GM12892 (cell line): Measurements from ENCODE around the gene CCNJL.

ENCODE experiments used
- DNase-seq: peaks from one replicate; pipeline ENCODE4 v3.0.0; 2011; ENCODE audit not compliant: insufficient read length
- FAIRE-seq: peaks from 2 replicates; lab custom pipeline; 2011; peaks lifted over from hg19 to GRCh38; lab: Jason Lieb, UNC
- POLR2A ChIP-seq: IDR thresholded peaks from 2 replicates; pipeline ENCODE4 v1.6.1; 2011; ENCODE audit warnings: low read depth, low read length, control low read depth
- POLR2AphosphoS5 ChIP-seq: IDR thresholded peaks from 2 replicates; pipeline ENCODE4 v1.6.1; 2011; ENCODE audit warnings: low read depth, low read length, control low read depth
- TAF1 ChIP-seq: IDR thresholded peaks from 2 replicates; pipeline ENCODE4 v1.6.1; 2011; ENCODE audit warnings: low read depth, mild to moderate bottlenecking, control low read depth, low read length, borderline replicate concordance

CCNJL gene

DNA sequence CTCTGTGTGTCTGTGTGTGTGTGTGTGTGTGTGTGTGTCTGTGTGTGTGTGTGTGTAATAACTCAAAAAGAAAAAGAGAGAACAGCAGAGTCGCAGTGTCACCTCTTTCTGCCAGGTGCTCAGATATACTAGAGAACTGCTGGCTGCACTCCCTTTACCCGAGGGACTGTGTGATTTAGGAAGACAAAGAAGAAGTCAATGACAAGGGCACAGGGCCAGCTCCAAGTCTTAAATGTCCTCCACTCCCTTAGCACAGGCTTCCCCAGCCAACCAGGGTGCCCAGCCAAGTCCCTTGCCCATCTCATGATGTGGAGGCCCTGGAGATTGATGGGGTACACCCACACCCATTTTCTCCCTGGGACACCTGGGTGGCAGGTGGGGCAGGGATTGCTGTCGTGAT is 8.7 kb downstream of the CCNJL start:
- TF ChIP-seq POLR2A (no peak), TAF1 (no peak), POLR2AphosphoS5 (no peak)
- no peak for FAIRE-seq
- no peak for DNase-seq

DNA sequence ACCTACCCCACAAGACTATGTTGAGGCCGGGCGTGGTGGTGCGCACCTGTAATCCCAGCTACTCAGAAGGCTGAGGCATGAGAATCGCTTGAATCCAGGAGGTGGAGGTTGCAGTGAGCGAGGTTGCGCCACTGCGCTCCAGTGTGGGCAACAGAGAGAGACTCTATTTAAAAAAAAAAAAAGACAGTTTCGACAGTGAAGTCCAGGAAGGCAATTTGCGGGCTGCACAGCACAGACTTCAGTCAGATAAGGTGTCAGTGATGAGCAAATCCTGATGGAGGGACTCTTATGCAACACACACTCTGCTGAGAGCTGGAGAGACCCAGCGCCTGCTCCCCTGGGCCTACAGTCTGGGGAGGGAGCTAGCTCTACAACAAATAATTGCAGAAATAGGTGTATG is 14.2 kb downstream of the CCNJL start:
- FAIRE-seq: no peak
- no peak for TF ChIP-seq TAF1
- TF ChIP-seq POLR2AphosphoS5: no peak
- no peak for TF ChIP-seq POLR2A
- DNase-seq: no peak

DNA sequence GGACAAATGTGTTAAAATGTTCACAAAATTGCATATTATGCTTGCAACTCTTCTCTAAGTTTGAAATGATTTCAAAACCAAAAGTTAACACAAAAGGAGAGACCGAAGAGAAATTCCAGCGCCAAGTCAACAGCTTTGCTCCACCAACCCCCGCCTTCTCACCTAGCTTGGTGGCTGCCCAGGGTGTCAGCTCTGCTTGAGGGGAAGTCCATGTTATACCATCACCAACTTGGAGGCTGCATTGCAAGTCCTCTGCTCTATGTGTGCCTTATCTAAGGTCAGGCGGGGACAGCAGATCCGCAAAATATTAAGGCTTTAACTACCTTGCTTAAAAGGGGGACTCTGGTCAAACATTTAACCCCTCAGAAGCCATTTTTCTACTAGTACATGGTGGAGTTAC is 14.6 kb downstream of the CCNJL start:
- DNase-seq (no peak), FAIRE-seq (no peak)
- TF ChIP-seq POLR2A: no peak
- TF ChIP-seq POLR2AphosphoS5: no peak
- no peak for TF ChIP-seq TAF1

DNA sequence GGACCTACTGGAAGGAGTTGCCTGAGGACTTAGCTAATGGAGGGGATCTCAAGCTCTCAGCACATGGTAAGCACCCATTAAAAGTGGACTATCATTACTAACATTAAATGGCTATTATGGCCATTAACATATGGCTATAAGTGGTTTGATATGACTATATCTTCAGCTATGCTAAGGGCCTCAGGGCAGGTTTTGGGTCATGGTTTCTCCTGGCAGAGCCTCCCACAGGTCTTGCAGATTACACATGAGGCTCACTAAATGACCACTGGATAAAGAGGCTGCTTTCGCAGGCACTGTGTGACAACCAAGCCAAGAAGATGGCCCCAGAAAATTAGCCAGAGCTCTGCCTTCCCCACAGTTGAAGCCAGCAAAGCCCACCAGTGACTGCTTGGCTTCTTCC is 15.4 kb downstream of the CCNJL start:
- FAIRE-seq (no peak), DNase-seq (no peak)
- no peak for TF ChIP-seq TAF1
- TF ChIP-seq POLR2AphosphoS5: no peak
- no peak for TF ChIP-seq POLR2A

DNA sequence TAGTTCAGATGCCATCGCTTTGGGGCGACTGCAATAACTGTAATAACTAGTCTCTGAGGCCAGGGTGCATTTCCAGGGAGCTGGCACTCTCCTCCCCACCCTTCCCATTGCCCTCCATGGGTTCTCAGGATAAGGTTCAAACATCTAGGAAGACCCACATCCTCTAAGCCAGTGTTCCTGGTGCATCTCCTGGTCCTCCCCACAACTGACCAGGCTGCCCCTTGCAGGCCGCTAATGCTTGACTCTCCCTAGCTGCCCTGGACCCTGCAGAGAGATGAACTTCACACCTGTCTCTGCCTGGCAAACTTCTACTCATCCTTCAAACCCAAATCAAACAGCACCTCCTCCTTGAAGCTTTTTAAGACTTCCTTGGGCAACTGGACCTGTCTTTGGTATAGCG is 15.9 kb downstream of the CCNJL start:
- no peak for FAIRE-seq
- TF ChIP-seq TAF1 (no peak), POLR2A (no peak), POLR2AphosphoS5 (no peak)

DNA sequence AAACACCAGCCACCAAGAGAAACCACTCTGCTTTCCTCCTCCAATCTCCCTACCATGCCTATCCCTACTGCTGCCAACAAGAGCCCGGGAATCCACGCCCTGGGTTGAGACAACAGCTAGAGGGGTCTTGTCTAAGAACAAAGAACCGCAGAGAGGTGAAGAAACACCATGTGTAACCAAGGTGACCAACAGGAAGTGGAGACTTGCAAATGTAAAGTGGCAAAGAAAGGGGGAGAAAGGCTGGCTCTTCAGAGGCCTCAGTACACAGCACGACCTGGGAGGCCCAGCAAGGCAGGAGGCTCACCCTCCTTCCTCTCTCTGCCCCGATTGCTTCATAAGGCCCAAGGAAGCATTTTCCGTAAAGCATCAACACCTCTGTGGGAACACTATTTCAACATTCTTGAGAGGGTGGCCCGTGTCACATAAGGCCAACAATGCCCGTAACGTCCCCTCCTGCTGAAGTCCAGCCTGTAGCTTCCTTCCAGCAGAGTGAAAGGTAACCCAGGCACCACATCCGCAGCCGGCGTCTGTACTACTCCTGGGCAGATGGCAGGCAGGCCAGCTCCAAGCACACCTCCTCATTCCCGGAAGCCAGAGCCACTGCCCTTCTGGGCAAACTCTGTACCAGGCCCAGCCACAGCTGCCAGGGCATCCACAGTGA is 18.3 kb downstream of the CCNJL start:
- DNase-seq (no peak), FAIRE-seq (no peak)
- no peak for TF ChIP-seq POLR2AphosphoS5
- no peak for TF ChIP-seq TAF1
- no peak for TF ChIP-seq POLR2A

More for the DNA sequence above, 15.9 kb downstream of the CCNJL start:
- no peak for DNase-seq

DNA sequence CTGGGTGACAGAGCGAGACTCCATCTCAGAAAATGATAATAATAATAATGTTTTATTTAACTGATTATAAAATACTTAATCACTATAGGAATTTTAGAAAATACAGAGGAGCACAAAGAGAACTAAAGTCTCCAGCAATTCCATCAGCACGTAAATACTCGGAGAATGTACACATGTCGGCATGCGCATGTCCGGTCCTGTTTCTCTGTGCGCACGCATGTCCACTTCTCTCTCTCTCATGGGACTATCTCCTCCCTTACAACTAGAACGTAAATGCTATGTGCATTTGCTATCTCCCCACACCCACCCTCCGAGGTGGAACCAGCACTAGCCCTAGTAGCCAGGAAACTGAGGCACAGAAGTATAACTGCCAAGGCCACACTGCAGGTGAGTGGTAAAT is 19.0 kb downstream of the CCNJL start:
- TF ChIP-seq TAF1 (no peak), POLR2AphosphoS5 (no peak), POLR2A (no peak)
- FAIRE-seq (no peak), DNase-seq (no peak)

DNA sequence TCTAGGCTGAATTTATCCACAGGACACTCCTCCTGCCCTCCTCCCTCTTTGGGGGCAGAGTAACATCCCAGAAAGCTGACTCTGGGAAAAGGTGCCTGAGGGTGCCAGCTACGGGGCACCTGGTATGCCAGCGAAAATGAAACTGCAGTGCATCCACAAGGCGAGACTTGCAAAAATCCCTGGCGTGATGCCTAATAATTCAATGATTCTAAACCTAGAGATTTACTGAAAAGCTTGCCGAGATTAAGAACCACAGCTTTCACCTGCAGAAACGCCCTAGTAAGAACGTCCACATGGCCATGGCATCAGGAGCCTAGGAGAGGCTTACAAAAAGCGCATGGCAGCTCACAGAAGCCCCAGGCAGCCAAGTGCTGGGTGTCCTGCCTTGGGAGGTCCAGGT is 20.9 kb downstream of the CCNJL start:
- TF ChIP-seq POLR2AphosphoS5 (no peak), TAF1 (no peak), POLR2A (no peak)
- no peak for FAIRE-seq
- DNase-seq: no peak

DNA sequence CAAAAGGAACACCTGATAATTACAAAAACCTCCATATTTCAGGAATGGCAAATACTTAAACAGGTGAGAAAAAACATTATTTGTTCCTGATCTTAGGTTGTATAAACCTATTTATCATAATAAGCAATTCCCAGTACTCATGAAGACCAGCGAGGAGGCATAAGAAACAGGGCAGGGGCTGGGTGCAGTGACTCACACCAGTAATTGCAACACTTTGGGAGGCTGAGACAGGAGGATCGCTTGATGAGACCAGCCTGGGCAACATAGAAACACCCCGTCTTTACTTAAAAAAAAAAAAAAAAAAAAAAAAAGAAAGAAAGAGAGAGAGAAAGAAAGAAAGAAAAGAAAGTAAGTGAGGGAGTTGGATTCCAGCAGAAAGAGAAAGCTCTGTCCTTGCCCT is 21.6 kb downstream of the CCNJL start:
- DNase-seq (no peak), FAIRE-seq (no peak)
- no peak for TF ChIP-seq POLR2A
- no peak for TF ChIP-seq TAF1
- TF ChIP-seq POLR2AphosphoS5: no peak

DNA sequence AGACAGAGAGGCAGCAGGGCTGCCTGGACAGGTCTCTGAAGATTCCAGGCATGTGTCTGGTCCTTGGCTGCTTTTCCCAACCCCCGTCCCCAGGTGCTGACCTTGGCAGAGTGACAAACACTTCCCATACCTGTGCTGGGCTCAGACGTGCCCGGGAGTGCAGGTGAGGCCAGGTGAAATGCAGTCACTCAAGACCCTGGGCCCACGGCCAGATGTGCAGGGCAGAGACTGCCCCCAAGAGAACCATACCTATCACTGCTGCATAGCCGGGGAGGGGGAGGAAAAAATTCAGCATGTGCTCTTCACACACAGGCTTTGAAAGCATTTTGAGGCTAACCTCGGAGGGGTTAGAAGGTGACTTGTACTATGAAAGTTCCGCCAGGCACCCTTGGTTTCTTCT is 22.6 kb downstream of the CCNJL start:
- TF ChIP-seq TAF1 (no peak), POLR2A (no peak), POLR2AphosphoS5 (no peak)
- FAIRE-seq (no peak), DNase-seq (no peak)

DNA sequence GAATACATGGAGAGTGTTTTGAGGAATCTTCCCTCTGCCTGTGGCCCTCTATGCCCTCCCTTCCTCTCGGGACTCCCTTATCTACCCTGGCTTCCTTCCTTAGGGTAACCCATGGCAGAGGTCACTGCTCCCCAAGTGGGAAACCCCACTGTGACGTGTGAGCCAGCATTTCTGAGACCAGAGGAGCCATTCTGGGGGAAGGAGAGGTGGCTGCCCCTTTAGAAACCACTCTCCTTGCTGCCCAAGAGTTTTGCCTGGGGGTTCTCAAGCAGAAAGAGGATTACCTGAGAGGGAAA is 23.1 kb downstream of the CCNJL start:
- FAIRE-seq: no peak
- no peak for TF ChIP-seq TAF1
- TF ChIP-seq POLR2AphosphoS5: no peak
- TF ChIP-seq POLR2A: no peak
- no peak for DNase-seq

DNA sequence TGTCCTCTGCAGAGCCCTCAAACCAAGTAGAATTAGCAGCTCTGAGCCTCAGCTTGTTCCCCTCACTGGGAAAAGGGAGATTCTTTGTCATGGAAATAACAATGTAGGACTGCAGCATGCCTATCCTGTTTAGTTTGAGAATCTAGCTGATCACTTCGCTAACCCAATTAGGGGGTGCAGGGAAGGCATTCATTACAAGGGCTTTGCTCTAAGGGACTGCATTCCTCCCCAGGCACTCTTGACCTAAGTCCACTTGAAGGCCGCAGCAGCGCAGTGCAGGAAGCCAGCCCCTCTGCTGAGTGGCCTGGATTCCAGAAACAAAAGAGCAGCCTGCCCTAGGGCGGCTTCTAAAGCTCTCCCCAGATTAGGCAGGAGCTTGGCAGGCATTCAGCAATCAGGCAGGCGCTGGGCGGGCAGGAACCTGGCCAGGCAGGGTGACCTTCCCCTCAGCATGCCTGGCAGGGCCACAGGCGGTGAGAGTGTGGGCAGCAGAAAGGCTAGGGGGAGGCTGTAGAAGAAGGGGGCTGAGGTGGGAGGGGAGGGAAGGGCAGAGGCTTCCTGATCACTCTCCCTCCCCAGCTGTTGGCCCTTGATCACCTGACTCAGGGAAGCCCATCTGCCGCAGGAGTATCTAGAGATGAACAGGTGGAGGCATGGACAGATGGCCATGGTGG is 24.8 kb downstream of the CCNJL start:
- FAIRE-seq (no peak), DNase-seq (no peak)
- no peak for TF ChIP-seq TAF1
- TF ChIP-seq POLR2A: no peak
- TF ChIP-seq POLR2AphosphoS5: no peak

DNA sequence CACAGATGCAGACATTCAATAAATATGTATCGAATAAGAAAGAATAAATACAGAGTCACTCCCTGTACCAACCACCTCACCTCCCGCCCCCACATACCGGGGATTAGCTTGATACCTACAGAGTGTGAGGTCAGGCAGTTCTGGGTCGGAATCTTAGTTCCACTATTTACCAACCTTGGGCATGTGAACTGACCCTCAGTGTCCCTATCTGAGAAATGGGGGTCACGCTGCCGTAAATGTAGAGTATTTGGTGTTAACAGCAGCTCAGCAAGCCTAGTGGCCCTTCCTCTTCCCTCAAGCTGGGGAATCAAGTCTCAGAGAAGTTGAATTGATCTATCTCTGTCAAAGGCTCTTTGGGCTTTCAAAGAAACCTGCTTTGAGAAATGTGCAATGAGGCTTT is 25.4 kb downstream of the CCNJL start:
- DNase-seq: no peak
- TF ChIP-seq POLR2A: no peak
- no peak for TF ChIP-seq TAF1
- no peak for TF ChIP-seq POLR2AphosphoS5
- no peak for FAIRE-seq
